Sigmoid colon (tissue), 4 donors: ENCODE results near the gene BICC1.

Experiments
- POLR2A ChIP-seq, 2 donors: fragments of 450-650 bp; IDR thresholded peaks; one replicate each; pipeline ENCODE4 v1.6.1; 2016; ENCODE audit warnings: antibody characterized with exemption in 2 of 2, mild to moderate bottlenecking in 2 of 2, moderate library complexity in 2 of 2
- POLR2AphosphoS5 ChIP-seq, 4 donors: sonication (generic); formaldehyde crosslinking; IDR thresholded peaks; one replicate each; pipeline ENCODE4 v1.6.1; 2017; ENCODE audit warnings: antibody characterized with exemption in 4 of 4
- TF ChIP-seq, protein P1 (sequence below), 4 experiments: fragments of 450-650 bp in 3 of 4; fragments of 200-600 bp in 1 of 4; IDR thresholded peaks; one replicate each; pipeline ENCODE4 v1.5.1; 2016 to 2019; ENCODE audit warnings: antibody characterized with exemption in 4 of 4, mild to moderate bottlenecking in 3 of 4, moderate library complexity in 2 of 4

GRCh38 chr10:58818900-58819299, 306.2 kb downstream of the BICC1 start:
- TF ChIP-seq POLR2A (IDR thresholded peaks at IDR 0.05) (no peak), POLR2AphosphoS5 (IDR thresholded peaks at IDR 0.05) (no peak)
- TF ChIP-seq, protein P1, sequence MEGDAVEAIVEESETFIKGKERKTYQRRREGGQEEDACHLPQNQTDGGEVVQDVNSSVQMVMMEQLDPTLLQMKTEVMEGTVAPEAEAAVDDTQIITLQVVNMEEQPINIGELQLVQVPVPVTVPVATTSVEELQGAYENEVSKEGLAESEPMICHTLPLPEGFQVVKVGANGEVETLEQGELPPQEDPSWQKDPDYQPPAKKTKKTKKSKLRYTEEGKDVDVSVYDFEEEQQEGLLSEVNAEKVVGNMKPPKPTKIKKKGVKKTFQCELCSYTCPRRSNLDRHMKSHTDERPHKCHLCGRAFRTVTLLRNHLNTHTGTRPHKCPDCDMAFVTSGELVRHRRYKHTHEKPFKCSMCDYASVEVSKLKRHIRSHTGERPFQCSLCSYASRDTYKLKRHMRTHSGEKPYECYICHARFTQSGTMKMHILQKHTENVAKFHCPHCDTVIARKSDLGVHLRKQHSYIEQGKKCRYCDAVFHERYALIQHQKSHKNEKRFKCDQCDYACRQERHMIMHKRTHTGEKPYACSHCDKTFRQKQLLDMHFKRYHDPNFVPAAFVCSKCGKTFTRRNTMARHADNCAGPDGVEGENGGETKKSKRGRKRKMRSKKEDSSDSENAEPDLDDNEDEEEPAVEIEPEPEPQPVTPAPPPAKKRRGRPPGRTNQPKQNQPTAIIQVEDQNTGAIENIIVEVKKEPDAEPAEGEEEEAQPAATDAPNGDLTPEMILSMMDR (IDR thresholded peaks at IDR 0.05) = no peak
